Coronary artery (tissue), 2 donors: ENCODE results near the gene SBK2.

Experiments used
- DNase-seq: peaks from one replicate; pipeline ENCODE4 v3.0.0-alpha.2; 2017; ENCODE audit warnings: low spot score
- H3K27ac ChIP-seq, 2 donors: fragments of 200-600 bp; sonication (generic); one replicate each; pipeline ENCODE4 v1.5.1; 2016 to 2019
- H3K4me3 ChIP-seq: fragments of 200-600 bp; sonication (generic); 2 replicates; pipeline ENCODE4 v1.5.1; 2016; ENCODE audit warnings: mild to moderate bottlenecking, moderate library complexity
- TF ChIP-seq, protein P1 (sequence below): fragments of 200-600 bp; sonication (generic); IDR thresholded peaks from one replicate; pipeline ENCODE4 v1.5.1; 2019; ENCODE audit warnings: antibody characterized with exemption

The SBK2 gene

DNA sequence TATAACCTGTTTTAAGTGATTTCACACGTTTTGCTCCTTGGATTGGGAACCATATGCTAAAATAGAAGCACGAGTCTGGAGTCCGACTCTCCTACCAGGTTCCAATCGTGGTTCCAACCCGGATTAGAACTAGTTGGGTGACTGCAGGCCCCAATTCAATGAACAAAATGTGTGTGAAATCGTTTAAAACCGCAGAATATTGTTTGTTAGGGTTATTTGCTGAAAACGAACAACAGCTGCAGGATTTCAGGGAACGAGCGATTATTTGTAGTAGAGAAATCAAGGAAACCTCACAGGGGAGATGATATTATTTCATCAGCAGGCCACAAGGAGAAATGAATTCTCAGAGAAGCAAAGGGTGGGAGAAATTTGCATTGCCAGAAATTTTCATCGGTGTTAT, 32.0 kb downstream of the SBK2 start:
- TF ChIP-seq, protein P1, sequence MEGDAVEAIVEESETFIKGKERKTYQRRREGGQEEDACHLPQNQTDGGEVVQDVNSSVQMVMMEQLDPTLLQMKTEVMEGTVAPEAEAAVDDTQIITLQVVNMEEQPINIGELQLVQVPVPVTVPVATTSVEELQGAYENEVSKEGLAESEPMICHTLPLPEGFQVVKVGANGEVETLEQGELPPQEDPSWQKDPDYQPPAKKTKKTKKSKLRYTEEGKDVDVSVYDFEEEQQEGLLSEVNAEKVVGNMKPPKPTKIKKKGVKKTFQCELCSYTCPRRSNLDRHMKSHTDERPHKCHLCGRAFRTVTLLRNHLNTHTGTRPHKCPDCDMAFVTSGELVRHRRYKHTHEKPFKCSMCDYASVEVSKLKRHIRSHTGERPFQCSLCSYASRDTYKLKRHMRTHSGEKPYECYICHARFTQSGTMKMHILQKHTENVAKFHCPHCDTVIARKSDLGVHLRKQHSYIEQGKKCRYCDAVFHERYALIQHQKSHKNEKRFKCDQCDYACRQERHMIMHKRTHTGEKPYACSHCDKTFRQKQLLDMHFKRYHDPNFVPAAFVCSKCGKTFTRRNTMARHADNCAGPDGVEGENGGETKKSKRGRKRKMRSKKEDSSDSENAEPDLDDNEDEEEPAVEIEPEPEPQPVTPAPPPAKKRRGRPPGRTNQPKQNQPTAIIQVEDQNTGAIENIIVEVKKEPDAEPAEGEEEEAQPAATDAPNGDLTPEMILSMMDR: no peak
- Histone ChIP-seq H3K4me3 (no peak overlapping the region), H3K27ac (no peak overlapping the region)
- no peak for DNase-seq

DNA sequence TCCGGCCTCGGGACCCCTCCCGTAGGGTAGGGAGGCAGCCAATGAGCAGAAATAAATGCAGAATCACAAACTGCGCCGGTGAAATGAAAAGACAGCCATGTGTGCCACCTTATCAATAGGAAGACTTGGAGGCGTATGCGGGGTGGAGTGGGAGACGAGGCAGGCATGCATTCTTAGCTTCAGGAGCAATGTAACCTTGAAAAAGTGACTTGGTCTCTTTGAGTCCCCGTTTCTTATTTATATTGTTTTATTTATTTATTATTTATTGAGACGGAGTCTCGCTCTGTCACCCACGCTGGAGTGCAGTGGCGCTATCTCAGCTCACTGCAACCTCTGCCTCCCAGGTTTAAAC, 32.7 kb downstream of the SBK2 start:
- peak overlapping the region; percentile 76 for H3K4me3 ChIP-seq
- TF ChIP-seq, protein P1: no peak
- H3K27ac ChIP-seq: peak overlapping the region in 1 of 2 donors; percentile 86
- DNase-seq: no peak

DNA sequence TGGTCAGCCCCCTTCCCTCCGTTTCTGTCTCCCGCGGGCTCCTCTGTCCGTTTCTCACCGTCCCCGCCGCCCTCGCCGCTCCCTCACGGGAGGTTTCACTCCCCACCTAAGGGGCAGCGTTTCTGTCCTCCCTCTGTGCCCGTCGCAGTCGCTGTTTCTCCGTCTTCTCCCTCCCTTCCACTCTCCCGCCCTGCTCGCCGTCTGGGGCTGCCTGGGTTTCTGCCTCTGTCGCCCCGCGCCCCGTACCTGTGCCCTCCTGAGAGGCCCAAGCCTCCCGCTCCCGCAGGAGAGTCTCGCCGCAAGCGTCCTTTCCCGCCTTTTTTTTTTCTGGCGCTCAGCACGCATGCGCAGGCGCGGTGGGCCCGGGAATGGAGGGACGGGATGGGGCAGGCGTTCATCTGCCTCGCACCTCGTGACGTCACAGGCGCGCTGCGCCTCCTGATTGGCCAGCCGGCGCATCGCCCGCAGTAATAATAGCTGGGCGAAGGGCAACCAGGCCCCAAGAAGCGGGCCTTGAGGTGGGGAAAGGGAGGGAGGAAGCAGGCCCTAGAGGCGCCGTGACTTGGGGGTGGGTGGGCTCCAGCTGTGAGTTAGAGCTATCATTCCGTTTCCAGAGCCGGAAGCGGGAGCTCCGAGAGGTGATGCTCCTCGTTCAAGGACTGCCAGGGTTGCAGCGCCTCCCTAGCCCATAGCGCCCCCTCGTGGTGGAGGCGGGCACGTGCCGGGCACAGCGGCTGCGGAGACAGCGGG, 33.3 kb downstream of the SBK2 start:
- Histone ChIP-seq H3K27ac (peak overlapping the region in 1 of 2 donors; percentile 86), H3K4me3 (peak overlapping the region; percentile 76)
- peak; percentile 92 for DNase-seq
- TF ChIP-seq, protein P1: peak; percentile 99

GRCh38 chr19:55503157-55503501, 33.8 kb downstream of the SBK2 start:
- no peak overlapping the region for H3K27ac ChIP-seq
- DNase-seq: no peak
- H3K4me3 ChIP-seq: no peak overlapping the region
- TF ChIP-seq, protein P1: no peak

DNA sequence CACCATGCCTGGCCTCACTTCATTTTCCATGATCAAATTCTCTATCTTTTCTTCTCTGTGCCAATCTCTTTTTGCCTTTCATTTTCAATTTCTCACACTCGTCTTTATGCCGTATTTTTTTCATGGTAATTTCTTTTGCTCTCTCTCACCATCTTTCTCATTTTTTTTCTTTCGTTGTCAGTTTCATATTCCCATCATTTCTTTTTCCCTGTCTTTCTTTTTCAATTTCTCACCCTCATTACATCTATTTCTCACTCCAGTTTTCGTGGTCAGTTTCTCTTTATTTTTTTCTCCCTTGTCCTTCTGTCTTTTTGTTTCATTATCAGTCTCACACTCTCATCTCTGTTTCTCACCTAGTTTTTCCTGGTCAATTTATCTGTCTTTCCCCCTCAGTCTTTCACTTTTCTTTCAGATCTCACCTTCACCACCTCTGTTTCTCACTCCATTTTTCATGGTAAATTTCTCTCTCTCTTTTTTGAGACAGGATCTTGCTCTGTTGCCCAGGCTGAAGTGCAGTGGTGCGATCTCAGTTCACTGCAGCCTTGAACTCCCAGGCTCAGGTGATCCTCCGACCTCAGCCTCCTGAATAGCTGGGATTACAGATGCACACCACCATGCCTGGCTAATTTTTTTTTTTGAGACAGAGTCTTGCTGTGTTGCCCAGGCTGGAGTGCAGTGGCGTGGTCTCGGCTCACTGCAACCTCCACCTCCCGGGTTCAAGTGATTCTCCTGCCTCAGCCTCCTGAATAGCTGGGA, 34.6 kb downstream of the SBK2 start:
- no peak for DNase-seq
- Histone ChIP-seq H3K27ac (no peak overlapping the region), H3K4me3 (no peak overlapping the region)
- TF ChIP-seq, protein P1: no peak

DNA sequence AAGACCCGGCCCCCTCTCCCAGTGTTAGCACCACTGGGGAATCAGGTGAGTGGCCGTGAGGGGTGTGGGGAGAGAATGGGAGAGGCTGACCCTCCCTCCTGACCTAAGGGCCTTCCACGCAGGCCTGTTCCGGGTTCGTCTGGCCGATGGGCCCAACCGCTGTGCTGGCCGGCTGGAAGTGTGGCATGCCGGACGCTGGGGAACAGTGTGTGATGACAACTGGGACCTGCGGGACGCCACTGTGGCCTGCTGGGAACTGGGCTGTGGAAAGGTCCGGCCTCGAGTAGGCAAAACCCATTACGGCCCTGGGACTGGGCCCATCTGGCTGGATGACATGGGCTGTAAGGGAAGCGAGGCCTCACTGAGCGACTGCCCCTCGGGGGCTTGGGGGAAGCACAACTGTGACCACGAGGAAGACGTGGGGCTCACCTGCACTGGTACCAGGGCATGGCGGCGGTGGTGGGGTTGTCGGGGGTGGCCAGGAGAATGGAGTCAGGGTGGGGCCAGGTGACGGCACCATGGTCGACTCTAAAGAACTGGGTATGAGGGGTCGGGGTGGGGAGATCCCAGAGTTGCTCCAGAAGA, 36.5 kb downstream of the SBK2 start:
- Histone ChIP-seq H3K27ac (no peak overlapping the region), H3K4me3 (no peak overlapping the region)
- DNase-seq: no peak
- TF ChIP-seq, protein P1: no peak
